SU-DHL-6 (cell line): ENCODE results near the gene TOMM40.

ENCODE experiments used
- H2AFZ ChIP-seq: fragments of 200-600 bp; sonication (generic); 2 replicates; pipeline ENCODE4 v1.6.1; 2014; ENCODE audit warnings: low read depth, mild to moderate bottlenecking, moderate library complexity, mixed read lengths, antibody characterized with exemption, low read length; ENCODE audit not compliant: severe bottlenecking
- H3F3A ChIP-seq: fragments of 200-600 bp; shearing (Covaris generic); 2 replicates; pipeline ENCODE4 v1.6.0; 2016; ENCODE audit warnings: antibody characterized with exemption, mild to moderate bottlenecking; ENCODE audit not compliant: insufficient read depth
- H3K27ac ChIP-seq: fragments of 200-600 bp; sonication (generic); 2 replicates; pipeline ENCODE4 v1.5.1; 2016; ENCODE audit warnings: low read depth, mild to moderate bottlenecking, low read length, moderate library complexity, mixed read lengths
- H3K27me3 ChIP-seq: fragments of 200-600 bp; sonication (generic), shearing (Covaris generic); 2 replicates; pipeline ENCODE4 v1.6.0; 2014; ENCODE audit warnings: mild to moderate bottlenecking, low read length
- H3K36me3 ChIP-seq: fragments of 200-600 bp; sonication (generic); 2 replicates; pipeline ENCODE4 v1.6.1; 2014; ENCODE audit warnings: mild to moderate bottlenecking, low read length, mixed read lengths
- H3K4me2 ChIP-seq: fragments of 300-600, 200-600 bp; shearing (Covaris generic), sonication (generic); 2 replicates; pipeline ENCODE4 v1.6.0; 2014; ENCODE audit warnings: low read length, low read depth, mild to moderate bottlenecking; ENCODE audit not compliant: poor library complexity, severe bottlenecking
- H3K4me3 ChIP-seq: fragments of 200-600 bp; sonication (generic); 2 replicates; pipeline ENCODE4 v1.5.1; 2014; ENCODE audit warnings: antibody characterized with exemption, low read length, mild to moderate bottlenecking, mixed read lengths; ENCODE audit not compliant: insufficient read depth, poor library complexity, severe bottlenecking
- H3K79me2 ChIP-seq: fragments of 200-600 bp; sonication (generic); 2 replicates; pipeline ENCODE4 v1.6.1; 2014; ENCODE audit warnings: mild to moderate bottlenecking, low read length, moderate library complexity; ENCODE audit not compliant: insufficient read depth
- H3K9ac ChIP-seq: fragments of 200-600 bp; sonication (generic); 2 replicates; pipeline ENCODE4 v1.7.0; 2014; ENCODE audit warnings: mild to moderate bottlenecking, low read length
- H3K9me2 ChIP-seq: fragments of 200-600 bp; sonication (generic); replicated peaks from 2 replicates; pipeline ENCODE4 v1.6.1; 2014; ENCODE audit warnings: low read length; ENCODE audit not compliant: insufficient read depth
- H3K9me3 ChIP-seq: fragments of 200-600 bp; sonication (generic); 2 replicates; pipeline ENCODE4 v1.6.1; 2014; ENCODE audit warnings: low read length, mixed read lengths; ENCODE audit not compliant: insufficient read depth
- H4K20me1 ChIP-seq: fragments of 200-600 bp; sonication (generic); 2 replicates; pipeline ENCODE4 v1.6.1; 2014; ENCODE audit warnings: low read depth, mild to moderate bottlenecking, antibody characterized with exemption, low read length, moderate library complexity, mixed read lengths
- EZH2phosphoT487 ChIP-seq: fragments of 200-600 bp; sonication (generic), shearing (Covaris generic); conservative IDR thresholded peaks from 2 replicates; pipeline ENCODE4 v1.6.1; 2018; ENCODE audit warnings: mild to moderate bottlenecking, antibody characterized with exemption, low read length, moderate library complexity, mixed read lengths
- TF ChIP-seq, protein P1 (sequence below): fragments of 200-600 bp; sonication (generic); IDR thresholded peaks from one replicate; pipeline ENCODE4 v1.5.1; 2017; ENCODE audit warnings: antibody characterized with exemption, mild to moderate bottlenecking, low read length, moderate library complexity; ENCODE audit not compliant: insufficient read depth, poor library complexity, severe bottlenecking

Gene TOMM40

GRCh38 chr19:44863990-44864389 lies 27.1 kb upstream of the TOMM40 start:
- Histone ChIP-seq H3K36me3 (no peaks in the 10 kb centered on the region), H3K27ac (no peak overlapping the region), H3K79me2 (no peaks in the 10 kb centered on the region), H3K27me3 (no peaks in the 10 kb centered on the region), H3K4me2 (no peak overlapping the region), H3K9me3 (no peaks in the 10 kb centered on the region), H3K4me3 (no peak overlapping the region), H3K9me2 (no peaks in the 10 kb centered on the region), H3K9ac (no peak overlapping the region), H2AFZ (no peak overlapping the region), H3F3A (no peaks in the 10 kb centered on the region), H4K20me1 (no peaks in the 10 kb centered on the region)
- no peak for TF ChIP-seq EZH2phosphoT487

DNA sequence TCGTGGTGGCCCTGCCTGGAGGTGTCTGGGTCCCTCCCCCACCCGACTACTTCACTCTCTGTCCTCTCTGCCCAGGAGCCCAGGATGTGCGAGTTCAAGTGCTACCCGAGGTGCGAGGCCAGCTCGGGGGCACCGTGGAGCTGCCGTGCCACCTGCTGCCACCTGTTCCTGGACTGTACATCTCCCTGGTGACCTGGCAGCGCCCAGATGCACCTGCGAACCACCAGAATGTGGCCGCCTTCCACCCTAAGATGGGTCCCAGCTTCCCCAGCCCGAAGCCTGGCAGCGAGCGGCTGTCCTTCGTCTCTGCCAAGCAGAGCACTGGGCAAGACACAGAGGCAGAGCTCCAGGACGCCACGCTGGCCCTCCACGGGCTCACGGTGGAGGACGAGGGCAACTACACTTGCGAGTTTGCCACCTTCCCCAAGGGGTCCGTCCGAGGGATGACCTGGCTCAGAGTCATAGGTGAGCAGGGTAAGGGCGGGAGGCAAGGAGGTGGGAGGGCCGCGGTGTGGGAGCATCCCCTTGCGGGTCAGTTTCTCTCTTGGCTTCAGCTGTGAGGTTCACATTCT lies 25.8 kb upstream of the TOMM40 start:
- TF ChIP-seq, protein P1, sequence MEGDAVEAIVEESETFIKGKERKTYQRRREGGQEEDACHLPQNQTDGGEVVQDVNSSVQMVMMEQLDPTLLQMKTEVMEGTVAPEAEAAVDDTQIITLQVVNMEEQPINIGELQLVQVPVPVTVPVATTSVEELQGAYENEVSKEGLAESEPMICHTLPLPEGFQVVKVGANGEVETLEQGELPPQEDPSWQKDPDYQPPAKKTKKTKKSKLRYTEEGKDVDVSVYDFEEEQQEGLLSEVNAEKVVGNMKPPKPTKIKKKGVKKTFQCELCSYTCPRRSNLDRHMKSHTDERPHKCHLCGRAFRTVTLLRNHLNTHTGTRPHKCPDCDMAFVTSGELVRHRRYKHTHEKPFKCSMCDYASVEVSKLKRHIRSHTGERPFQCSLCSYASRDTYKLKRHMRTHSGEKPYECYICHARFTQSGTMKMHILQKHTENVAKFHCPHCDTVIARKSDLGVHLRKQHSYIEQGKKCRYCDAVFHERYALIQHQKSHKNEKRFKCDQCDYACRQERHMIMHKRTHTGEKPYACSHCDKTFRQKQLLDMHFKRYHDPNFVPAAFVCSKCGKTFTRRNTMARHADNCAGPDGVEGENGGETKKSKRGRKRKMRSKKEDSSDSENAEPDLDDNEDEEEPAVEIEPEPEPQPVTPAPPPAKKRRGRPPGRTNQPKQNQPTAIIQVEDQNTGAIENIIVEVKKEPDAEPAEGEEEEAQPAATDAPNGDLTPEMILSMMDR = no peak
- TF ChIP-seq EZH2phosphoT487 = no peak
- H2AFZ ChIP-seq = no peak overlapping the region
- H3K79me2 ChIP-seq = no peaks in the 10 kb centered on the region
- no peaks in the 10 kb centered on the region for H3K9me3 ChIP-seq
- no peaks in the 10 kb centered on the region for H3F3A ChIP-seq
- no peaks in the 10 kb centered on the region for H3K27me3 ChIP-seq
- no peak overlapping the region for H3K4me3 ChIP-seq
- H3K4me2 ChIP-seq = no peak overlapping the region
- no peaks in the 10 kb centered on the region for H3K36me3 ChIP-seq
- no peaks in the 10 kb centered on the region for H3K9me2 ChIP-seq
- H3K9ac ChIP-seq = no peak overlapping the region
- H4K20me1 ChIP-seq = no peaks in the 10 kb centered on the region
- no peak overlapping the region for H3K27ac ChIP-seq

GRCh38 chr19:44866664-44867063 lies 24.4 kb upstream of the TOMM40 start:
- Histone ChIP-seq H3K9me3 (no peaks in the 10 kb centered on the region), H3F3A (no peaks in the 10 kb centered on the region), H3K27me3 (no peaks in the 10 kb centered on the region), H3K4me2 (no peak overlapping the region), H3K9me2 (no peaks in the 10 kb centered on the region), H3K36me3 (no peaks in the 10 kb centered on the region), H4K20me1 (no peaks in the 10 kb centered on the region), H3K9ac (no peak overlapping the region), H3K27ac (no peak overlapping the region), H3K4me3 (no peak overlapping the region), H2AFZ (no peak overlapping the region), H3K79me2 (no peaks in the 10 kb centered on the region)
- TF ChIP-seq EZH2phosphoT487 = no peak
- TF ChIP-seq, protein P1 = no peak

DNA sequence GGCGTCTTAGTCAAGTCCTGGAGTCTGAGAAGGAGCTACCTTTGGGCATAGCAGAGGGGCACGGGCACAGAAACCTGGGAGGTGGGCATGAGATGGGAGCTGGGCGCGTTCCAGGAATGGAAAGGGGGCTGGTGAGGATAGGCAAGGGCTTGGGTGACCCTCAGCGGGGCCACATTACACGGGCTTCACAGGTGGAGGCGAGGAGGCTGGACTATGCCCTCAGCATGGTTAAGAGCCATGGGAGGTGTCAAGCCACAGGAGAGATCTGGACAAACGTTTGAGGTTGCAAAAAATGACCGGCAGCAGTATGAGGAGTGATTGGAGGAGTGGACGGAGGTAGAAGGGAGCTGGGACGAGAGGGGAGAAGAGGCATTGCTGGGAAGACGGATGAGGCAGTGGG lies 23.5 kb upstream of the TOMM40 start:
- no peak overlapping the region for H3K4me2 ChIP-seq
- H3K36me3 ChIP-seq = no peaks in the 10 kb centered on the region
- H3K9ac ChIP-seq = no peak overlapping the region
- H3K27me3 ChIP-seq = no peaks in the 10 kb centered on the region
- H3F3A ChIP-seq = no peaks in the 10 kb centered on the region
- no peaks in the 10 kb centered on the region for H3K9me3 ChIP-seq
- H3K79me2 ChIP-seq = no peaks in the 10 kb centered on the region
- no peak overlapping the region for H3K4me3 ChIP-seq
- H3K27ac ChIP-seq = no peak overlapping the region
- no peak overlapping the region for H2AFZ ChIP-seq
- TF ChIP-seq, protein P1 = no peak
- no peak for TF ChIP-seq EZH2phosphoT487
- no peaks in the 10 kb centered on the region for H3K9me2 ChIP-seq
- no peaks in the 10 kb centered on the region for H4K20me1 ChIP-seq
